ENCODE results near the gene GPR31.
"Not testable (repeated sequence)": the region's sequence is repeated elsewhere in the genome, so short reads cannot be mapped to it uniquely, and the experiment has no call there.

The GPR31 gene

GRCh38 chr6:167157863-167158262 lies at the start of gene GPR31:
Gene GPR31, minus strand, starts transcription at chr6:167157980. Its CDS starts 149 bp downstream, at chr6:167157831.
- Histone ChIP-seq H3K4me3 (no peak within 1 kb of the TSS), H3K27ac (no peak within 1 kb of the TSS)
- DNase-seq (ENCODE audit: low spot score) = no peak
- TF ChIP-seq CTCF (IDR thresholded peaks at IDR 0.05) = no peak

GRCh38 chr6:167207527-167207926 lies 49.7 kb upstream of the GPR31 start:
- no peak for TF ChIP-seq CTCF (IDR thresholded peaks at IDR 0.05)
- DNase-seq (ENCODE audit: low spot score) = peak; percentile 49
- Histone ChIP-seq H3K4me3 (no peak overlapping the region), H3K27ac (no peak overlapping the region)

GRCh38 chr6:167205316-167205715 lies 47.5 kb upstream of the GPR31 start:
- peak; percentile 35 for DNase-seq (ENCODE audit: low spot score)
- H3K4me3 ChIP-seq, H3K27ac ChIP-seq: not testable (repeated sequence)

GRCh38 chr6:167204059-167204348 lies 46.2 kb upstream of the GPR31 start:
- H3K27ac ChIP-seq, H3K4me3 ChIP-seq: not testable (repeated sequence)
- peak; percentile 7 for DNase-seq (ENCODE audit: low spot score)

GRCh38 chr6:167203261-167204058 lies 45.7 kb upstream of the GPR31 start:
- not testable (repeated sequence) for H3K4me3 ChIP-seq, H3K27ac ChIP-seq
- DNase-seq (ENCODE audit: low spot score) = peak; percentile 11

- H3K27ac ChIP-seq; DNase-seq (ENCODE audit: low spot score); H3K4me3 ChIP-seq: not testable (repeated sequence)
These were observed 44.8 kb upstream of the GPR31 start for GRCh38 chr6:167202613-167203012.

- no peak for DNase-seq (ENCODE audit: low spot score)
- Histone ChIP-seq H3K4me3 (no peak overlapping the region), H3K27ac (no peak overlapping the region)
- no peak for TF ChIP-seq CTCF (IDR thresholded peaks at IDR 0.05)
These were observed 43.0 kb upstream of the GPR31 start for GRCh38 chr6:167200806-167201205.

GRCh38 chr6:167195941-167196610 lies 38.3 kb upstream of the GPR31 start:
- H3K4me3 ChIP-seq; H3K27ac ChIP-seq; DNase-seq (ENCODE audit: low spot score): not testable (repeated sequence)

- not testable (repeated sequence) for H3K27ac ChIP-seq; H3K4me3 ChIP-seq; DNase-seq (ENCODE audit: low spot score)
These were observed 35.8 kb upstream of the GPR31 start for GRCh38 chr6:167193515-167194125.

- peak; percentile 17 for DNase-seq (ENCODE audit: low spot score)
- not testable (repeated sequence) for H3K4me3 ChIP-seq, H3K27ac ChIP-seq
These were observed 33.3 kb upstream of the GPR31 start for GRCh38 chr6:167191043-167191583.

GRCh38 chr6:167187275-167187674 lies 29.5 kb upstream of the GPR31 start:
- DNase-seq (ENCODE audit: low spot score) = peak; percentile 19
- not testable (repeated sequence) for H3K4me3 ChIP-seq, H3K27ac ChIP-seq

GRCh38 chr6:167185101-167185500 lies 27.3 kb upstream of the GPR31 start:
- not testable (repeated sequence) for H3K27ac ChIP-seq, H3K4me3 ChIP-seq
- peak; percentile 1 for DNase-seq (ENCODE audit: low spot score)

GRCh38 chr6:167182913-167183314 lies 25.1 kb upstream of the GPR31 start:
- not testable (repeated sequence) for DNase-seq (ENCODE audit: low spot score); H3K4me3 ChIP-seq; H3K27ac ChIP-seq

GRCh38 chr6:167181351-167181750 lies 23.6 kb upstream of the GPR31 start:
- not testable (repeated sequence) for DNase-seq (ENCODE audit: low spot score); H3K27ac ChIP-seq; H3K4me3 ChIP-seq

GRCh38 chr6:167180086-167180485 lies 22.3 kb upstream of the GPR31 start:
- not testable (repeated sequence) for H3K4me3 ChIP-seq; DNase-seq (ENCODE audit: low spot score); H3K27ac ChIP-seq

Data from coronary artery (tissue), 2 donors.